ENCODE data around the gene HDAC9.

Gene HDAC9

DNA sequence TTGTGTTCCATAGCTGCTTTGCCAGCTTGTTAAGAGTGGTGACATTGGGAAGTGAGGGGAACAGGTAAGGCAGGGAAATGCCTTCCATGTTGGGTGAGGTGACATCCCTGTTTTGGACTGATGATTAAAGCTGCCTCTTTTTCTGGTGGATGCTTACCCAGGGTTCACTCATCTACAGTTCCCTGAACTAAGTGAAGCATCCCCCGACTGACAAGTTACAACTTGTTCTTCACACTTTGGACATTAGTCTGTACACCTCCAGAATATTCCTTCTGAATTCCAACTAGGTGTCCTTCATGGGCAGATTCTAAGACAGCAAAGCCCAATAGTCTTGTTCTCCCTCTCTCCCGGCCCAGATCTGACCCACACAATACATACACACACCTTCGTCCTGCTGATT lies 63.4 kb downstream of the HDAC9 start:
- DNase-seq = no peak

DNA sequence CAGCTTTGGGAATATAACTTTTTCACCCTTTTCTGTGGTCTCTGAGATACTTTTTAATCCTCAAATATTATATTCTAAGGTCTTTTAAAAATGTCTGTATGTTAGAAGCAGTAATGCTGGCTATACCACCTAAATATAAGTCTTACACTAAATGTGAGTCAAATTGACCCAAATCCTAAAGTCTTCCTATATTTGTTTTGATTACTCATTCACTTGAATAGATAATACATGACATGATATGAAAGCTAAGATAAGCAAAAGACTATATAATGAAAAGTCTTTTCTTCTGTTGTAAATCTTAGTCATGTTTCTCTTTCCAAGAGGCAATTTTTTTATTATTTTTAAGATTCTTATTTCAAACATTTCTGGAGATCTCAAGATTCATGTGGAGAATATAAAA lies 64.2 kb downstream of the HDAC9 start:
- DNase-seq = no peak

DNA sequence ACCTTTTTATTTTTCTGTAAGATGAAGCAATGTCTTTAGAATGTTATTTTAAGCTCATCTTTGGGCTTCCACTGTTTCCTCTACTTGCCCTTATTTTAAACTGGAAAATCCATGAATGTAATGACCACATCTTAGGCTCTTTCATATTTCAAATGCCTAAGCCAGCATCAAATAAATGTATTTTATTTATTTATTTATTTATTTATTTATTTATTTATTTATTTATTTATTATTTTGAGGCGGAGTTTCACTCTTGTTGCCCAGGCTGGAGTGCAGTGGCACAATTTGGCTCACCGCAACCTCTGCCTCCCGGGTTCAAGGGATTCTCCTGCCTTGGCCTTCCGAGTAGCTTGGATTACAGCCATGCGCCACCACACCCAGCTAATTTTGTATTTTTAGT lies 69.2 kb downstream of the HDAC9 start:
- no peak for DNase-seq

DNA sequence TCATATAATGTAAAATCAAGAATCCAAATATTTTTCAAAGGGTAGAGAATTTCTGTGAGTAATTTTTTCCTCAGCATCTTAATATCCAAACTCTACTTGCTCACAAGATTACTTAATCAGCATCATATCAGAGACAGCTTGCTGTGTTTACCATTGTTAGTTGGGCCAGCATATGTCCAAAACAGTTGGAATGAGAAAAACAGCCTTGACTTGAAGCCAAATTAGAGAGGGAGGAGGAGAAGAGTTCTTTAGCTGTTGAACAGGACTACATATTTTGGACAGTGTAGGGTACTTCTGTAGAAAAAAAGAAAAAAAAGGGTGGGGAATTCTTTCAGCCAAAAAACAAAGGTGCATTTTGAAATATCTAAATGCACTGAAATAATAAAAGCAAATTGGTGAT lies 69.8 kb downstream of the HDAC9 start:
- DNase-seq = no peak

GRCh38 chr7:18566205-18566604 lies 70.7 kb downstream of the HDAC9 start:
- DNase-seq = no peak

- DNase-seq = no peak
Measured at GRCh38 chr7:18566829-18567228, 71.3 kb downstream of the HDAC9 start.

- DNase-seq = no peak
Measured at GRCh38 chr7:18570441-18570840, 74.9 kb downstream of the HDAC9 start.

- no peak for DNase-seq
Measured at GRCh38 chr7:18570890-18571478, 75.4 kb downstream of the HDAC9 start.

GRCh38 chr7:18572154-18572553 lies 76.6 kb downstream of the HDAC9 start:
- DNase-seq = no peak

GRCh38 chr7:18572885-18573284 lies 77.3 kb downstream of the HDAC9 start:
- no peak for DNase-seq

- DNase-seq = no peak
Measured at GRCh38 chr7:18573410-18574234, 78.1 kb downstream of the HDAC9 start.

GRCh38 chr7:18574235-18574540 lies 78.6 kb downstream of the HDAC9 start:
- no peak for DNase-seq

DNA sequence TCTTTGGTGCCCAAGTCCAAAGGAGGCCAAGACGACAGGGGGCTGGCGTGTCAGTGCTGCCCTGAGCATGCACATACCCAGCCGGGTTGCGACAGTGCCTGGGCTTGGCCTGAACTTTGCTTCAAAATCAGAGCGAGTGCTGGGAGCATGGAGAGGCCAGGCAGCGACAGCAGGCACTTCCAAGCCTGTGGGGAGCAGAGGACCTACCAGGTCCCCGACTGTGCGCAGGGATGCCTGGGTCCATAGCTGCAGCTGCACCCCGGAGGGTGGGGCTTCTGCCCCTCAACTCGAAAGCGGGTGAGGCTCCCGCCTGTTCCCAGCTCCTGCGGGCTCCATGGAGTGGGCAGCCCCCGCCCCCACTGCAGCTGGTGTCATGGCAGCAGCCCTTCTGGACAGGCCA lies 79.1 kb downstream of the HDAC9 start:
- no peak for DNase-seq

GRCh38 chr7:18575622-18576572 lies 80.3 kb downstream of the HDAC9 start:
- no peak for DNase-seq

DNA sequence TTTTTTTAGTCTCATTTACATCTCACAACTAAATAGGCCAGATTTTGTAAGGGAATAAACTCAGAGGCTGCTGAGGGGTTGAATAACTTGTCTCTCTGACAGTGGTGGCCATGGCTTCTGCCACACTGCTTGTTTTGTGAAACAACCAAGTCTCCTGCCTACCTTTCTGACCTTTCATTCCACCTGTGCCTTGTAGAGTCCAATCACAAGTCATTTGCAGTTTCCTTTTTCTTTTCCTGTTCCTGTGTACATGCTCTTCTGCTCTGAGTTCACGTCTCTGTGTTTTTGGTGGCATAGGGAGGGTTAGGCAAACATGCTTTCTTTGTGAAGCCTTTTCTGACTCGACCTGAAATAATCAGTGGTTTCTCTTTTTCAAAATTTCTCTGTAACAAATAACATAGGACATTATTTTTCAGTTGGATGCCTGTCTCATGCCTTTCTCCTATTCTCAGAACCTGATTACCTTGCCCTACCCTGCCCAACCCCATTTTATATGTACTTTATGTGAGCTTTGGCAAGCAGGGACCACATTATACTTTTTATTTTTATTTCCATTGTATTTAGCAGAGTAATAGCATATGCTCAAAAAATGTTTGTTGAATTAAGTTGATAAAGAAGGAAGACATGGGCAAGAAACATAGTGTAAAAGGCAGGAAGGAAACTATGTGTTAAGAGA lies 81.7 kb downstream of the HDAC9 start:
- DNase-seq = no peak

DNA sequence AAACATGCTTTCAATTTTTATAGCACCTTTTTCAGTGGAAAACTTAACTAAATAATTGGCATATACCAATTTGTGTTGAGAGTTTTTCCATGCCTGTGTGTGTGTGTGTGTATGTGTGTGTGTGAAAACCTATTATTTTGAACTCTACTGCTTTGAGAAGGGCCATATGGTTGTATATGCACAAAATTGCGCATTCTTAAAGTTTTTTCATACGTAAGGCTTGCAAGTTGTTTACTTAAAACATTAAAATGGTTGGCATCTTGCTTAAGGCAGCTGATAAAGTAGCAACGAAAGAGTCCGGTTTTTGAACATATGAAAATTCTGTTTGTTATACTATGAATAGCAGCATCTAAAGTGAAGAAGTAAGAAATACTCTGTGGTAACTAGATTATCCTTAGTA lies 84.1 kb downstream of the HDAC9 start:
- no peak for DNase-seq

DNA sequence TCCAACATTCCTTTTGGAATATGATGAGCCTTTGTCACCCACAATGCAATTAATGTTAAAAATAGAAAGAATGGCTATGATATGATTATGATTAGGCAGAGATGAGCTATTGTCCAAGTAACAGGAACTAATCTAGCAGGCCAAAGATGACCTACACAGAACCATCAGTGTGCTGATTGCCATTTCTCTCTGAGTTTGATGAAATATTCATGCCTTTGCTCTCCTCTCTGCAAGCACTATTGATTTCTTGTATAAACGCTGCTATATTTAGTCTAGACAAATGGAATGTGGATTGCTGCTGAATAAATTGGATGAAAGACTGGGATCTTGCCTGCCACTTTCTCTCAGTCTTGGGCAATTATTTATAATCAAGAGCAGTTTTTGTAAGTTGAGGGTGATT lies 85.4 kb downstream of the HDAC9 start:
- no peak for DNase-seq

DNA sequence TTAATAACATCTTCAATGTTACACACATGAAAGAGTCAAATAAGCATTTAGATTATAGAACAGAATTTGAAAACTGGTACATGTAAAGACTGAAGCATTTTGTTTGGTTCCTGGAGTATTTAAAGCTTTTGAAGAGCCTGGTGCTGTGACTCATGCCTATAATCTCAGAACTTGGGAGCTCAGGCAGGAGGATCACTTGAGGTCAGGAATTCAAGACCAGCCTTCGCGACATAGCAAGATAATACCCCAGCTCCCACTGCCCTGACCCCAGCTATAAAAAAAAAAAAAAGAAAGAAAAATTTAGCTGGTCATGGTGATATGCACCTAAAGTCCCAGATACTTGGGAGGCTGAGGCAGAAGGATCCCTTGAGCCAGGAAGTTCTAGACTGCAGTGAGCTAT lies 87.8 kb downstream of the HDAC9 start:
- DNase-seq = no peak

GRCh38 chr7:18590241-18590640 lies 94.7 kb downstream of the HDAC9 start:
- no peak for DNase-seq

- DNase-seq = no peak
Measured at GRCh38 chr7:18590744-18591340, 95.3 kb downstream of the HDAC9 start.

DNA sequence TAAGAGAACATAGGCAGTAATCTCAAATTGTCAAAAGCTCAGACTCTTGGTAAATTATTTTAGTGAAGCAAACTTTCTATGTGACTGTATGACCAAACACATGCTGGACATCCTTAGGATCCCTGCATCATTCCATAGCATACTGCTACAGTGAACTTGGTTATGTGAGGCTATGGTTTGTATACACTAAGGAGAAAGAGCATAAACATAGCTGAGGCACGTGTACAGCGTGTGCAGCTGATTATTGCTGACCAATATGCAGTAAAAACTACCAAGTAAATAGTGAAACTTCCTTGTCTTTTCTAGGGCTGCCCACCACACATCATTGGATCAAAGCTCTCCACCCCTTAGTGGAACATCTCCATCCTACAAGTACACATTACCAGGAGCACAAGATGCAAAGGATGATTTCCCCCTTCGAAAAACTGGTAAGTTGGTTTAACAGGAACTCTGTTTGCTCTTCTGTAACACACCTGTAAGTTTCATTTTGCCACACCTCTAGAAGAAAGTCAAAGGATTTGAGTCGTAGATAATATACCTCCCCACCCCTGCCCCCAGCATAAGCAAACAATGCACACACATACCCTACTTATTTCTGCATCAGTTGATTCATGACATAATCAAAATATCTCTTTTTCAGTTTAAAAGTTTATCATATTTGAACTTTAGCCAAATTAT lies 98.2 kb downstream of the HDAC9 start:
- no peak for DNase-seq

GRCh38 chr7:18597754-18598153 lies 102.2 kb downstream of the HDAC9 start:
- no peak for DNase-seq
